Erythroblast (primary cell): ENCODE results near the gene WEE2.
"Not testable (repeated sequence)": the region's sequence is repeated elsewhere in the genome, so short reads cannot be mapped to it uniquely, and the experiment has no call there.

Experiments used
- DNase-seq, 2 experiments: peaks; one replicate each; lab custom pipeline; 2025; lab: John Stamatoyannopoulos, UW
- GATA1 ChIP-seq: IDR thresholded peaks from 2 replicates; pipeline ENCODE4 v1.6.1; 2011; ENCODE audit warnings: low read depth, mild to moderate bottlenecking, control low read depth, low read length, moderate library complexity
- POLR2A ChIP-seq: IDR thresholded peaks from 2 replicates; pipeline ENCODE4 v1.6.1; 2011; ENCODE audit warnings: mild to moderate bottlenecking, low read length

Gene WEE2

DNA sequence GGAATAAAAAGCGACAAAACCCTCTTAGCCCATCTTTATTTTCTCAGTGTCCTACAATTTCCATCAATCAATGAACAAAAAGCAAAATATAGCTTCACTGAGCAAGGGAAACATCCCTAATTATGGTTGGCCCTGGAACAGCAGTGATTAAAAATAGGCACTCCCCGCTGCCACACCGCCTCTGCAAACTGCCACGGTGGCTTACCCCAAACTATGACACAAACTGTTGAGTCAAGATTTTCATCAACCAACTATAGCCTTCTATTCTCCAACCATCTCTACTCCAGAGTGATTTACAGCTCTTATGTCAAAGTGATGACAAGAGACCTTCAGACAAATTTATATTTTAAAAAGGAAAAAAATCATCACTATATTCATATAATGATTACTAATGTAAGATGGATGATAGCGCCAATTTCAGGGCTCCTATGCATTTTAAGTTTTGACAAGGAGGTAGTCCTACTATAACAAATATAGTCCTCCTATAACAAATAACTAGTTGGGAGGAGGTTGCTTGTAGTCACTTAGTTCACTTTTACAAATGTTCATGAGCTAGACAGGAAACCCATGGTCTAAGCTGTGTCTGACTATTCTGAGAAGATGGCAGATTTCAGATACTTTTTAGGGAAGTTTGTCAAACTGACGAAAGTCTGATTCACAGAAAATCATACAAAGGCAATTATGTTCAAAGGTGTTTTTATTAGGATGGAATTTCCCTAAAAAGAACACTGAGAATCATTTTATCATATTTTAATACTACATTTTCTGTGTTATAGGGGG, 32.5 kb upstream of the WEE2 start:
- no peak for TF ChIP-seq GATA1
- no peak for TF ChIP-seq POLR2A
- no peak for DNase-seq

GRCh38 chr7:141676618-141677017, 31.5 kb upstream of the WEE2 start:
- no peak for DNase-seq
- no peak for TF ChIP-seq POLR2A
- TF ChIP-seq GATA1: no peak

DNA sequence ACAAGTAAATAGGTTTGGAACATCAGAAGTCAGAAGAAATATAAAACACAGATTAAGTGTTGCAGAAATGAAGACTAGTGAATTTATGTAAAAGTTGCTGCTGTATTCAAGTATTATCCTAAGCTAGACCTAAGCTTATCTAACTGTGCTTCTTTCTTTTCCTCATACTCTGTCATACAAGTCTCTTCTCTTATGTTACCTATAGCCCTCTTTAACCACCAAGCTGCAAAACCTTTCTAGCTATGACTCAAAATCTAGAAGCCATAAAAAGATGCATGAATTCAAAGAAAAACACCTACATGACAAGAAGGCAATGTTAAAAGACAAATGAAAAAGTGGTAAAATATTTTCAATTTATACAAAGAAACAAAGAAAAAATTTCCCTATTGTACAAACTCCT, 29.1 kb upstream of the WEE2 start:
- TF ChIP-seq POLR2A (no peak), GATA1 (no peak)
- DNase-seq: no peak

DNA sequence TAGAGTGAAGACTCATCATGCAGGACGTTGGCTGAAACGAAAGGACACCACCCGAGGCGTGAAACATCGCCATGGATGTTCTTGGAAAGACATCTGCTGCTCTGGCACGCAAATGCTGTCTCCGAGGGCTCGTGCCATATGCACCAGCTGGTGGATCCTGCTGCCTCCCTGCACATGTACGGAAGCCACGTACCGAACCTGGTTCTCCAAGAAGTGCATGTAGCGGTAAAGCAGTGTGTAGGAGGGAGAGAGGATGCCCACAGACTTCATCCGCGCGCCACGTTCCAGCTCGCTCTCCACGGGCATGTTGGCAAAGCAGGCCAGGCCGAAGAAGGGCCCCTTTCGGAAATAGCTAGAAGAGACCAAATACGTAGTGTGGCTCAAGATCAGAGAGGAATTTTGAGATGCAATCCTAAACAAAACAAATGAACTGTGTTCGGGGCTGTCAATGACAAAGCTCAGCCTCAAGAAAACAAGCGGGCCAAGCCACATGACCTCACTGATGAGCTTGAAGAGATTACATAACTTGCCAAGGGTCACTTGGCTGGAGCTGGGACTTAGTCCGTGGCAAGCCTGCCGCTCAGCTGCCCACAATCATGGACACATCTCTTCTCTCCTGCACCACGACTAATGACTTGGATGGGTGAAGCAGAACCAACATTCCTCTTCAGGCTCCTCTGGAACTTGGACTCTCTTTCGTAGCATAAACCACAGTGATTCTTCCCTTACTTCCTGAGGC, 22.7 kb upstream of the WEE2 start:
- no peak for DNase-seq
- TF ChIP-seq POLR2A (no peak), GATA1 (no peak)

DNA sequence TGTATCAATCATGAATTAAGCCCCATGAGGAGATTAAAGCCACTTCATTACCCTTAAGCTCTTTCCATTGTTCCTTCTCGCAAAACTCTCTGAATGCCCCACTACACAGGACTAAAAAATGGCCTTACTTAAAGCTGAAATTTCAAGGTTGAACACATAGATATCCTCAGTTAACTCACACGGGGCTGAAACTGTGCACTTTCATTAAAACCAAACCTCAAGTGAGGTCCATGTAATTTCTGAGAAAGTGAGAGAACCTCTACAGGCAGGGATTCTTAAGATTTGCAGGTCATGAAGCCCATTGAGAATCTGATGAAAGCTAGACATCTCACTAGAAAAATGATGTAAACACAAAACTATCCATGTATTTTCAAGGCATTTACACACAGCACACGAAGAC, 22.1 kb upstream of the WEE2 start:
- TF ChIP-seq GATA1 (no peak), POLR2A (no peak)
- no peak for DNase-seq

- no peak for TF ChIP-seq POLR2A
- no peak for TF ChIP-seq GATA1
- DNase-seq: no peak
Measured at GRCh38 chr7:141686670-141687069, 21.5 kb upstream of the WEE2 start.

- no peak for TF ChIP-seq GATA1
- TF ChIP-seq POLR2A: no peak
- no peak for DNase-seq
Measured at GRCh38 chr7:141688043-141688442, 20.1 kb upstream of the WEE2 start.

- not testable (repeated sequence) for DNase-seq
Measured at GRCh38 chr7:141689072-141689825, 18.9 kb upstream of the WEE2 start.

GRCh38 chr7:141691540-141691939, 16.6 kb upstream of the WEE2 start:
- DNase-seq: no peak
- TF ChIP-seq GATA1 (no peak), POLR2A (no peak)

DNA sequence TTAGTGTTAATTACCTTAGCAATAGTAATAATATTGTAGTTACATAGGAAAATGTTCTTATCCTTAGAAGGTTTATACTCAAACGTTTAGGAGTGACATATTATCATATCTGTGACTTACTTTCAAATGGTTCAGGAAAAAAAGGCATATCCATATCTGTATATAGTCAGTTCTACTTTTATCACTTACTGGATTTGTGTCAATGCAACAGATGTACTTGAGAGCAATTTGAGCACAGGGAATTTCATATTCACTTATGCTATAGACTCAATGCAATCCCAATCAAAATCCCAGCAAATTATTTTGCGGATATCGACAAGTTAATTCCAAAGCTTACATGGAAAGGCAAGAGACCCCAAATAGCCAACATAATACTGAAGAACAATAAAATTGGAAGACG, 16.2 kb upstream of the WEE2 start:
- TF ChIP-seq GATA1 (no peak), POLR2A (no peak)
- DNase-seq: no peak

GRCh38 chr7:141693082-141693481, 15.1 kb upstream of the WEE2 start:
- TF ChIP-seq GATA1 (no peak), POLR2A (no peak)
- DNase-seq: no peak

DNA sequence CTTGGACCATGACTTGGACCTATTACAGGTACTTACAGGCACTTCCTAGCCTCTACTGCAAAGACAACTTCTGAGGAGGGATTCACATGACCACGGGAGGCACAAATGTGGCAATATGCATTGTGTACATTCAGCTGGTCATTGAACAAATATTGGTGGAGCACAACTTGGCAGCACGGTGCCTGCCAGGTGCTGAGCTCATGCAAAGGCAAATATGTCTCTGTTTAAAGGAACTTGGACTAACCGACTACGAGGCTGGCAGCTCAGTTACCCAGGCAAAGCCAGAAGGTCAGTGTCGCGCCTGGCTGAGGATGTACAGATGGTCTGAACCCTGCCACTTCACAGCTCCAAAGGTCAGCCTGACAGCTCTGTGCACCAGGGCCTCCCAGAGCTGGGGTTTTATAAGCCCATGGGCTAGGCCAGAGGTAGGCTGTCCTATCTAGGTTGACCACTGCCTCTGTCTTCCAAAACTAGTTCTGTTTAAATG, 12.3 kb upstream of the WEE2 start:
- no peak for DNase-seq
- TF ChIP-seq GATA1 (no peak), POLR2A (no peak)

DNA sequence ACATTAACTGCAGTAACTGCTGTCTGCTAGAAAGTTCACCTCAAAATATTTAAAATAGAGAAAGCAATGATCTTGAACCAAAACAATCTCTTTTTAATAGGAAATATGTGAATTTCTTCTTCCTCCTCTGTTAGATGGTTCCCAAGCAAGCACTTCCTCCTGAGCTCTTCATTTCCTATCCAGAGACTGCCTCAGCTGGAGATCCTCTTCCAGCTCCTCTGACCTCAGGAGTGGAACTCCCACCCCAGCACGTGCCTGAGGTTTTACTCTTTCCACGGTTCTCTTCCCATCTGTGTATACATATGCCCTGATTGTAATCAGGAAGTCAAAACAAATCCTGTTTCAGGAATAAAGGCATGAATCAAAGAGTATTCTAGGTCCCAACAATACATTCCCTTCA, 11.8 kb upstream of the WEE2 start:
- TF ChIP-seq GATA1 (no peak), POLR2A (no peak)
- DNase-seq: no peak
